DOHH2 (cell line): ENCODE results near the gene DCTPP1.

Source experiments
- EZH2phosphoT487 ChIP-seq: fragments of 200-600 bp; sonication (generic); IDR thresholded peaks from 2 replicates; pipeline ENCODE4 v1.6.1; 2017; ENCODE audit warnings: borderline replicate concordance, mild to moderate bottlenecking, antibody characterized with exemption, low read length, moderate library complexity, mixed read lengths
- TF ChIP-seq, protein P1 (sequence below): fragments of 200-600 bp; sonication (generic); IDR thresholded peaks from one replicate; pipeline ENCODE4 v1.5.1; 2014; ENCODE audit warnings: antibody characterized with exemption, mild to moderate bottlenecking, low read depth, low read length; ENCODE audit not compliant: poor library complexity, severe bottlenecking

DNA sequence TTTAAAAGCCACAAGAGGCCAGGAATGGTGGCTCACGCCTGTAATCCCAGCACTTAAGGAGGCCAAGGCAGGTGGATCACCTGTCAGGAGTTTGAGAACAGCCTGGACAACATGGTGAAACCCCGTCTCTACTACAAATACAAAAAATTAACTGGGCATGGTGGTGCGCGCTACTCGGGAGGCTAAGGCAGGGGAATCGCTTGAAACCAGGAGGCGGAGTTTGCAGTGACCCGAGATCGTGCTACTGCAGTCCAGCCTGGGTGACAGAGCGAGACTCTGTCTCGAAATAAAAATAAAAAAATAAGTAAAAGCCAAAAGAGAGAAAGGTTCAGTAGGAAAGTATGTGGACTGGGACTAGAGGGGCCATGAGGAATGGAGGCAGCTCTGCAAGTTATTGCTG lies 29.6 kb upstream of the DCTPP1 start:
- TF ChIP-seq, protein P1, sequence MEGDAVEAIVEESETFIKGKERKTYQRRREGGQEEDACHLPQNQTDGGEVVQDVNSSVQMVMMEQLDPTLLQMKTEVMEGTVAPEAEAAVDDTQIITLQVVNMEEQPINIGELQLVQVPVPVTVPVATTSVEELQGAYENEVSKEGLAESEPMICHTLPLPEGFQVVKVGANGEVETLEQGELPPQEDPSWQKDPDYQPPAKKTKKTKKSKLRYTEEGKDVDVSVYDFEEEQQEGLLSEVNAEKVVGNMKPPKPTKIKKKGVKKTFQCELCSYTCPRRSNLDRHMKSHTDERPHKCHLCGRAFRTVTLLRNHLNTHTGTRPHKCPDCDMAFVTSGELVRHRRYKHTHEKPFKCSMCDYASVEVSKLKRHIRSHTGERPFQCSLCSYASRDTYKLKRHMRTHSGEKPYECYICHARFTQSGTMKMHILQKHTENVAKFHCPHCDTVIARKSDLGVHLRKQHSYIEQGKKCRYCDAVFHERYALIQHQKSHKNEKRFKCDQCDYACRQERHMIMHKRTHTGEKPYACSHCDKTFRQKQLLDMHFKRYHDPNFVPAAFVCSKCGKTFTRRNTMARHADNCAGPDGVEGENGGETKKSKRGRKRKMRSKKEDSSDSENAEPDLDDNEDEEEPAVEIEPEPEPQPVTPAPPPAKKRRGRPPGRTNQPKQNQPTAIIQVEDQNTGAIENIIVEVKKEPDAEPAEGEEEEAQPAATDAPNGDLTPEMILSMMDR: no peak
- TF ChIP-seq EZH2phosphoT487: no peak
